Astrocyte (in vitro differentiated cells and primary cell): ENCODE measurements around the gene POLD4. TPM values are rescaled to one million over a fixed set of nuclear protein-coding genes. Genes with fewer than 3 reads are reported as not detected.

ENCODE experiments used
- DNase-seq: peaks from one replicate; pipeline ENCODE4 v3.0.0-alpha.2; 2010; ENCODE audit warnings: low read depth
- FAIRE-seq: peaks from 2 replicates; lab custom pipeline; 2011; peaks lifted over from hg19 to GRCh38; lab: Jason Lieb, UNC
- H2AFZ ChIP-seq: 2 replicates; pipeline ENCODE4 v1.6.0; 2012; ENCODE audit warnings: low read depth, low read length, inconsistent platforms
- H3K27ac ChIP-seq: 2 replicates; pipeline ENCODE4 v1.5.1; 2011; ENCODE audit warnings: low read depth, low read length, inconsistent platforms
- H3K27me3 ChIP-seq: 2 replicates; pipeline ENCODE4 v1.6.0; 2011; ENCODE audit warnings: low read length, inconsistent platforms; ENCODE audit not compliant: insufficient read depth
- H3K36me3 ChIP-seq: 2 replicates; pipeline ENCODE4 v1.5.1; 2011; ENCODE audit warnings: low read length, inconsistent platforms; ENCODE audit not compliant: insufficient read depth
- H3K4me1 ChIP-seq: 2 replicates; pipeline ENCODE4 v1.5.1; 2011; ENCODE audit warnings: low read length, inconsistent platforms; ENCODE audit not compliant: insufficient read depth
- H3K4me2 ChIP-seq: 2 replicates; pipeline ENCODE4 v1.6.0; 2012; ENCODE audit warnings: low read length, inconsistent platforms
- H3K4me3 ChIP-seq: 2 replicates; pipeline ENCODE4 v1.5.1; 2011; ENCODE audit warnings: low read depth, mild to moderate bottlenecking, low read length, inconsistent platforms; ENCODE audit not compliant: insufficient read depth
- H3K79me2 ChIP-seq: 2 replicates; pipeline ENCODE4 v1.6.0; 2012; ENCODE audit warnings: mild to moderate bottlenecking, low read length, inconsistent platforms; ENCODE audit not compliant: insufficient read depth
- H3K9ac ChIP-seq: 2 replicates; pipeline ENCODE4 v1.6.0; 2012; ENCODE audit warnings: mild to moderate bottlenecking, low read length, inconsistent platforms
- H3K9me3 ChIP-seq: 2 replicates; pipeline ENCODE4 v1.5.1; 2012; ENCODE audit warnings: low read depth, mild to moderate bottlenecking, low read length, inconsistent platforms; ENCODE audit not compliant: insufficient read depth
- H4K20me1 ChIP-seq: 2 replicates; pipeline ENCODE4 v1.6.0; 2012; ENCODE audit warnings: low read length, inconsistent platforms; ENCODE audit not compliant: insufficient read depth
- H3K27ac Mint-ChIP-seq: one replicate; pipeline ENCODE4 v1.8.0; 2021; ENCODE audit warnings: mild to moderate bottlenecking, mixed read lengths; ENCODE audit not compliant: unreplicated experiment
- H3K27me3 Mint-ChIP-seq: one replicate; pipeline ENCODE4 v1.8.0; 2021; ENCODE audit warnings: low read depth, mixed read lengths; ENCODE audit not compliant: unreplicated experiment
- H3K36me3 Mint-ChIP-seq: one replicate; pipeline ENCODE4 v1.8.0; 2021; ENCODE audit warnings: low read depth, mixed read lengths; ENCODE audit not compliant: unreplicated experiment
- H3K4me1 Mint-ChIP-seq: one replicate; pipeline ENCODE4 v1.8.0; 2021; ENCODE audit warnings: low read depth, mixed read lengths; ENCODE audit not compliant: unreplicated experiment
- H3K4me3 Mint-ChIP-seq: one replicate; pipeline ENCODE4 v1.8.0; 2021; ENCODE audit warnings: mild to moderate bottlenecking, moderate library complexity, mixed read lengths; ENCODE audit not compliant: unreplicated experiment
- H3K9me3 Mint-ChIP-seq: one replicate; pipeline ENCODE4 v1.8.0; 2021; ENCODE audit warnings: mild to moderate bottlenecking, mixed read lengths; ENCODE audit not compliant: unreplicated experiment
- CTCF ChIP-seq: IDR thresholded peaks from 2 replicates; pipeline ENCODE4 v1.5.1; 2011; ENCODE audit warnings: low read depth, mild to moderate bottlenecking, inconsistent platforms, low read length, moderate library complexity; ENCODE audit not compliant: insufficient read depth
- EZH2 ChIP-seq: IDR thresholded peaks from 2 replicates; pipeline ENCODE4 v1.6.1; 2012; ENCODE audit warnings: mild to moderate bottlenecking, low read length, inconsistent platforms; ENCODE audit not compliant: insufficient read depth
- total RNA-seq: library from RNA; stranded (reverse); gene quantifications from 2 replicates; pipeline ENCODE4 v1.2.1, GENCODE V29; 2021

The POLD4 gene
- total RNA-seq, 1 donor from 2014 or later: 53.5 TPM

GRCh38 chr11:67401495-67402191 is 48.3 kb upstream of the POLD4 start, which contains the start of gene PPP1CA:
Gene PPP1CA (minus strand): TSS chr11:67401858. CDS start chr11:67401782, 76 bp downstream.
- H3K36me3 ChIP-seq: peaks cover 2% of the 10 kb centered on the region
- peaks cover 40% of the 10 kb centered on the region for H3K79me2 ChIP-seq
- Mint-ChIP-seq H3K9me3 (no peaks in the 10 kb centered on the region), H3K4me1 (peaks cover 10% of the 10 kb centered on the region), H3K27ac (peak within 1 kb of the TSS; percentile 75), H3K27me3 (peaks cover 3% of the 10 kb centered on the region), H3K36me3 (peaks cover 15% of the 10 kb centered on the region), H3K4me3 (peak within 1 kb of the TSS; percentile 87)
- peak within 1 kb of the TSS; percentile 98 for H3K4me2 ChIP-seq
- H3K4me1 ChIP-seq: peaks cover 17% of the 10 kb centered on the region
- peak within 1 kb of the TSS; percentile 75 for H2AFZ ChIP-seq
- DNase-seq (peak; percentile 52), FAIRE-seq (peak; percentile 29)
- H4K20me1 ChIP-seq: peaks cover 32% of the 10 kb centered on the region
- no peaks in the 10 kb centered on the region for H3K27me3 ChIP-seq
- peak within 1 kb of the TSS; percentile 96 for H3K9ac ChIP-seq
- H3K27ac ChIP-seq: peak within 1 kb of the TSS; percentile 81
- H3K4me3 ChIP-seq: peak within 1 kb of the TSS; percentile 89
- no peak for TF ChIP-seq EZH2
- TF ChIP-seq CTCF: no peak
- H3K9me3 ChIP-seq: no peaks in the 10 kb centered on the region

- peak overlapping the region; percentile 98 for H3K4me2 ChIP-seq
- no peak for DNase-seq
- TF ChIP-seq EZH2 (no peak), CTCF (no peak)
- Mint-ChIP-seq H3K4me1 (peaks cover 10% of the 10 kb centered on the region), H3K36me3 (peaks cover 18% of the 10 kb centered on the region), H3K9me3 (no peaks in the 10 kb centered on the region), H3K27me3 (no peaks in the 10 kb centered on the region), H3K4me3 (peak overlapping the region; percentile 87), H3K27ac (no peak overlapping the region)
- peak overlapping the region; percentile 96 for H3K9ac ChIP-seq
- H4K20me1 ChIP-seq: peaks cover 32% of the 10 kb centered on the region
- no peak overlapping the region for H2AFZ ChIP-seq
- H3K36me3 ChIP-seq: peaks cover 2% of the 10 kb centered on the region
- peak overlapping the region; percentile 81 for H3K27ac ChIP-seq
- no peaks in the 10 kb centered on the region for H3K27me3 ChIP-seq
- H3K4me3 ChIP-seq: peak overlapping the region; percentile 89
- no peaks in the 10 kb centered on the region for H3K9me3 ChIP-seq
- no peak for FAIRE-seq
- peaks cover 40% of the 10 kb centered on the region for H3K79me2 ChIP-seq
- peaks cover 17% of the 10 kb centered on the region for H3K4me1 ChIP-seq
Observed at GRCh38 chr11:67400942-67401494, 47.7 kb upstream of the POLD4 start.
